GM10266 (cell line): Measurements from ENCODE around the gene TMEM250.

Experiments used
- DNase-seq: peaks from one replicate; pipeline ENCODE4 v3.0.0; 2012; ENCODE audit errors: extremely low spot score
- CTCF ChIP-seq: IDR thresholded peaks from 2 replicates; pipeline ENCODE4 v1.5.1; 2012; ENCODE audit warnings: mild to moderate bottlenecking, low read depth; ENCODE audit not compliant: control insufficient read depth, insufficient read depth; ENCODE audit errors: missing control alignments

The TMEM250 gene

GRCh38 chr9:136095070-136096058 is 23.3 kb downstream of the TMEM250 start, which contains the start of gene NACC2:
TSS of gene NACC2 (minus strand) at chr9:136095289. CDS start at chr9:136050521, 44,768 bp downstream.
- no peak for DNase-seq
- TF ChIP-seq CTCF: no peak

- TF ChIP-seq CTCF: no peak
- DNase-seq: no peak
These were observed 24.4 kb downstream of the TMEM250 start for GRCh38 chr9:136093995-136094881.

- no peak for DNase-seq
- TF ChIP-seq CTCF: no peak
These were observed 25.2 kb downstream of the TMEM250 start for GRCh38 chr9:136093346-136093986.

DNA sequence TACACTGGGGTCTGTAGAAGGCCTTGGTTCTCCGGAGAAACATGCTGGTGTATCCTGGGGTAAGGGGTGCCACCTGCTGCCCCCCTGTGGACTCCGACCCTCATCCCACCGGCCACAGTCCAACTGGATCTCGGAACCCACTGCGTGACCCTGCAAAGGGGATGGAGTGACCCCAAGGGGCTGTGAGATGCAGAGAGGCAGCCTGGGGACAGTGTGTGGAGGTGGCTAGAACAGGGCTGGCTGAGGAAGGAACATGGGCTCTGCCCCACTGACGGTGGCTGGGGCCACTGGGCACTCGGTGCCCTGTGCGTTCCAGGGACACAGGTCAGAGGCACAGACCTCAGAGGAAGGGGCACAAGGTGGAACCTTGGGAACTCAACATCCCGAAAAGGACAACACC is 25.9 kb downstream of the TMEM250 start:
- TF ChIP-seq CTCF: no peak
- no peak for DNase-seq

GRCh38 chr9:136092353-136092650 is 26.4 kb downstream of the TMEM250 start:
- DNase-seq: no peak
- no peak for TF ChIP-seq CTCF

- DNase-seq: no peak
- no peak for TF ChIP-seq CTCF
These were observed 26.9 kb downstream of the TMEM250 start for GRCh38 chr9:136091582-136092352.
